Measurements from ENCODE around the gene GLOD4.
"Not testable (repeated sequence)": the region's sequence is repeated elsewhere in the genome, so short reads cannot be mapped to it uniquely, and the experiment has no call there.

GLOD4 gene

DNA sequence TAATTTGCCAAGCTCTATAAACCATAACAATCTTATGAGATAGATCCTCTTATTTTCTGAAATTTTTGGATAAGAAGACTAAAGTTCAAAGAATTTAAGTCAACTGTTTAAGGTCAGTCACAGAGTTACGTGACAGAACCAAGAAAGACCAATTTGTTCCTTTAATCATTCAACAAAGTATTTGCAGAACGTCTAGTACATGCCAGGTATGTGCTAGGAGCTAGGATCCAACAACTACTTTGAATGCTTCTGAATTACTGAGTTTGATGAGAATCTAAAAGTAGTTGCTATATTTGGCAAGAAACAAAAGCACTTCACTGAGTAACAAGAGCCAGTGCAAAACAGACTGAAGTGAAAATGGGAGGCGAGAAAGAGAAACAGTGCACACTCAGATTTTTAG lies 15.0 kb downstream of the GLOD4 start:
- no peak for DNase-seq

DNA sequence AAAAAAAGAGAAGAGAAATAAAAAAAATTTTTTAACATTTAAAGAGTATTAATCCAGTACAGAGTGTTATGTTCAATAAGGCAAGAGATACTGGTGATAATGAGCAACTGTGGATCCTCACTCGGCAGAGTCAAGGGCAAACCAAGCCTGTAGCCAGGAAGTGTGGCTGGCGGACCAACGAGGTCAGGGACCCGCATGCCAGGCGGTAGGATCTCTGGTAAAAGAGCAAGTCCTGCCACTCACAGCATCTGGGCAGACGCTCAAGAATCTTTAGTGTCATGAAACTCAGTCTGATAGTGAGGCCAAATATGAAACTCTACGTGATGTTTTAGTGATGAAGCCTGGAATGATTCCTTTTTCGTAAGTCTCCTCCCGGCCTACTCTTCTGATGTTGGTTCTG lies 21.7 kb downstream of the GLOD4 start:
- DNase-seq: no peak

DNA sequence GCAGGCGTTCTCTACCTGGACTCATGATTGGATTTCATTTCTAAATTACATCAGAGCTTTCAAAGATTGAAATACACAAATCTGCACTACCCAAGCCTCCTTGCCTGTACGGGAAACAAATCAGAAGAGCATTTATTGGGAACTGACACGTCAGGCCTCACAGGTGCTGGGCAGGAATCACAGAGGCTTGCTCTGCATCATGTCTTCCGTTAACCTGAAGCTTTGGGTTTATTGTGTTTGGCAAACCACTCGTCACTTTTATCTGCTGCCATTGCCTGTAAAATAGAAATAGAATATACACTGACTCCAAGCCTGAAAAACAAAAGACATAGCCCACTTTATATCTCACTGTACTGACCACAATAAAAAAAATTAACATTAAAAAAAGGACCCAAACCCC lies 22.1 kb downstream of the GLOD4 start:
- DNase-seq: no peak

DNA sequence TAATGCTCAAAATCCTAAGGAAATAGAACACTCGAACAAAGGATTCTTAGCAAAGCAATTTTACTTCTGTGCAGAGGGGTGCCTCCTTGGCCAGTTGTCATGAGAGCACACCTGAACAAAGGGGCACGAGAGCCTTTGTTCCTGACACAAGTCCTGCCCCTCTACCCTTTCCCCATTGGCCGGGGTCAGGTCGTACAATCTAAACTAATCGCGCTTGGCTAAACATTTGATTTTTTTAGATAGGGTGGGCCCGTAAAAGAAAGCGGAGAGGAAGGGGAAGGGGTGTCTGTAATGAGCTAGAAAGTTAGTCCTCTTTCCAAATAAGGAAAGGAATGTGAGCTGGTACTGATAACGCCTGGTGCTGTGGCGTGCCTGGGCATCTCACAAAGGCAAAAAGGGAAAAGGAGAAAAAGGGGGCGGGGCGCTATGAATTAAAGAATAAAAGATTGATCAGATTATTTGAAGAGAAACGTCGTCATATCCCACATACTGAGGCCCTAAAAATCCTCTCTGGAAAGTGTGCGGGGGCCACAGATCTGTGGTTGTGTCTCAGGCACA lies 26.0 kb downstream of the GLOD4 start:
- DNase-seq: not testable (repeated sequence)

DNA sequence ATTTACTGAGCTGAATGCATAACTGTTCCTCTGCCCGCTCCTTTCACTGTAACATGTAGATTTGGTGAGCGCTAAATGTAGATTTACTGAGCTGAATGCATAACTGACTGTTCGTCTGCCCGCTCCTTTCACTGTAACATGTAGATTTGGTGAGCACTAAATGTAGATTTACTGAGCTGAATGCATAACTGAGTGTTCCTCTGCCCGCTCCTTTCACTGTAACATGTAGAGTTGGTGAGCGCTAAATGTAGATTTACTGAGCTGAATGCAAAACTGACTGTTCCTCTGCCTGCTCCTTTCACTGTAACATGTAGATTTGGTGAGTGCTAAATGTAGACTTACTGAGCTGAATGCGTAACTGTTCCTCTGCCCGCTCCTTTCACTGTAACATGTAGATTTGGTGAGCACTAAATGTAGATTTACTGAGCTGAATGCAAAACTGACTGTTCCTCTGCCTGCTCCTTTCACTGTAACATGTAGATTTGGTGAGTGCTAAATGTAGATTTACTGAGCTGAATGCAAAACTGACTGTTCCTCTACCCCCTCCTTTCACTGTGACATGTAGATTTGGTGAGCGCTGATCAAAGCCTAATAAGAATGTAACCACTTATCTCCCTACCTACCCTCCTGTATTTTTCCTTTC lies 26.6 kb downstream of the GLOD4 start:
- not testable (repeated sequence) for DNase-seq

DNA sequence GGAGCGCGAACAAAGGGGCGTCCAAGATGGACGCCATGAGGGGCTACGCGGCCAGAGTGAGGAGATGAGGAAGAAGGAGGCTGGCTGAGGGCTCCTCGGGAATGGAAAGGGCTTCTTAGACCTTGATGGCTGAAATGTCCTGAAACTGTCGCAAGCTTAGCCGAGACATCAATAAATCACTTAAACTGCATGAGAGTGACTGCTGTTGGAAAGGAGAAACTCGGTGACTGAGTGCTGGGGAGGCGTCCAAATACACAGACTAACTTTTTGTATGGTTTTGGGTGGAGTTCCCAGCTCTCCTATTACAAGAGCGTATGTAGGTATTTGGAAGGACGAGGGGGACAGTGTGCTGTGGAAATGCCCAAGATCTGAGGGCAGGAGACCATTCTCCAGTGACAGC lies 28.7 kb downstream of the GLOD4 start:
- DNase-seq: no peak

DNA sequence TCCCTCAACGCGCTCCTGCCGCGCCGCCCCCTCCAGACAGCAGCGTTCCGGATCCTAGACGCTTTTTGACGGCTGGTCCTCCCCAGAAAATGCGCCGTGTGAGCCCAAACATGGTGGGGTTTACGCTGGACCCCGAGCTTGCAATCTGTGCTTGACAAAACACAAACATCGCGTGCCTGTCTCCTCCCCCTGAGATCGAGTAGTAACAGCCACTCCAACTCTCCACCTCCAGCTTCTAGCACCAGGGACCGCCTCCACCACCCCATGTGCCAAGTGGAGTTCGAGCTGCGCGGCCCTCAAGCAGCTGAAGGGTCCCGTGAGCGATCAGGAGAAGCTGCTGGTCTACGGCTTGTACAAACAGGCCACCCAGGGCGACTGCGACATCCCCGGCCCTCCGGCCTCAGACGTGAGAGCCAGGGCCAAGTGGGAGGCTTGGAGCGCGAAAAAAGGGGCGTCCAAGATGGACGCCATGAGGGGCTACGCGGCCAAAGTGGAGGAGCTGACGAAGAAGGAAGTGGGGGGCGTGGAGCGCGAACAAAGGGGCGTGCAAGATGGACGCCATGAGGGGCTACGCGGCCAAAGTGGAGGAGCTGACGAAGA lies 29.4 kb downstream of the GLOD4 start:
- peak; percentile 16 to 58 for DNase-seq

DNA sequence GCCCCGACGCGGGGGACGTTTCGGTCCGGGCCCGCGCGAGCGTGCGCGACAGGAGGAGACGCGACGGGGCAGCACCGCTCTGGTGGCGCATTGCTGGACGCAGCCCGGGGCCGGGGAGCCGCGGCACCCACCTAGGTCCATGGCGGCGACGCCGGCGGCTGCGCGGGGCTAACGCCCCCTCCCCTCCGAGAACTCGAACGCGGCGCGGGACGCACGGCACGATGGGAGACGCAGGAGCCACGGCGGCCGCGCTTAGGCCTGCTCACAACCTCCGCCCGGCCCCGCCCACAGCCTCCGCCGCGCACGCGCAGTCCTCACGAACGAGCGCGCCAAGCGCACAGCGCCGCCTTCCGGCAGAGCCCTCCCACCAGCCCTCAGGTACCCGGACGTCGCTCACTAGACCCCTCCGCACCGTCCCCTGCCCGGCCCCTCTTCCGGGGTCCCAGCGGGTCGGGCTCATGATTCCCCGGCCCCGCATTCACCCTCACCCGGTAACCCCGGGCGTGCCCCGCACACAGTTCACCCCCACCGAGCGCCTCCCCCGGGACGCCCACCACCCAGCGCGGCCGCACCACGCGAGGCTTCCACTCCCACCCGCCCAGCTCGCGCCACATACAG lies 30.0 kb downstream of the GLOD4 start, which contains the start of gene GEMIN4:
Gene GEMIN4 (minus strand): TSS at position 263 of the 618 bp plus-strand sequence. CDS start 122 bp downstream, at position 141.
- peak; percentile 92 to 94 for DNase-seq

DNA sequence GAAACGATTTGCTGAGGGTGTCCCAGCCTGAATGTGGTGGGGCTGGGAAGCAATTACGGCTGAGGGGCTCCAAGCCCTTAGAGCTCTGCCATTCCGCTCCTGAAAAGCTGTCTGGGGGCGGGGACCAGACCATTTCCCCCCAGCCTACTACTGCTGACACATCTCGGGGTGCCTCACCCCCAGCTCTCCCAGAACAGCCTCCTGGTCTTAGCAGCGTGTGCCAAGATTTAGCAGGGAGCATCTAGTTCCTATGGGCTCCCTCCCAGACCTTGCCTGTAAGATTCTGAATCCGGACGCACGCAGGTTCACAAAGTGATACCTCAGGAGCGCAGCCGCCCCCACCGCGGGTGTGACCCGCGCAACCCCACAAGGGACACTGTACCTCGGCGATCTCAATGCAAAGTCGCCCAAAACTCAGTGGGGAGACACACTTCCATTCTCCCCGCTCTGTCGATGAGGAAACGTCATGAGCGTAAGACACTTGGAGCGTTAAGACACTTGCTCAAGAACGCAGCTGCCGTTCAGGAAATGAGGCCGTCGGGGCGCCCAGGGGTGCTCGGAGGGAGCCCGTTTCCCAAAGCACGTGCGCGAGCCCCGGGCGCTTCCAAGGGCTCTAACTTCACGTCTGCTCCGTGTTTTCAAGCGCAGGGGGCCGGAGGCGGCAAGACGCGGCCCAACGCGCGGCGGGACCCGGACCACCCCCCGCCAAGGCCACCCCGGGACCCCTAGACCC lies 30.6 kb downstream of the GLOD4 start:
- DNase-seq: peak; percentile 17 to 26

DNA sequence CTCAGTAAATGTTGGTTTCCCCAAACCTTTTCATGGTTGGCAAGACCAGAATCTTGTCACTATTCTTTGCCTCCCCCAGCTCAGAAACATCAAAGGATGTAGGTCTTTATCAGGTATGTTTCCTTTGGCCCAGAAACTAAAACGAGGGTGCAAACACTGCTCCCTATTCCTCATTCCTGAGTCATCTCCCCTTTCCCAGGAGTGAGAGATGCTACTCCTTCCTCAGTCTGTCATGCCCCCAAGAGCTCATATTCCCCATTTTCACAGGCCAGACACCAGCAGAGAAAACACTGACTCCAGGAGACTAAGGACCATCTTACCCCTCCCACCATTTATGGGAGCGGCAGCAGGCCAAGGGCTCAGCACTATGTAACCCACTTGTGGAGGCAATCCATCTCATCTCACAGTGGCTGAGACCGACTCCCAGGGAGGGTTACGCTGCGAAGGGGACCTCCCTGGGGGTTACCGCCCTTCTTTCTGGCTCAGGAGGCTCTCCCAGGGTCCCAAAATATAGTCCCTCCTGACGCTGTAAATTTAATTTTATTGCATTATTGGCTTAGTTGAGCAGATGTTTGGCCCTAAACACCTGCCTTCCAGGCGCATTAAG lies 31.5 kb downstream of the GLOD4 start:
- DNase-seq: peak in 1 of 2 experiments; percentile 5

DNA sequence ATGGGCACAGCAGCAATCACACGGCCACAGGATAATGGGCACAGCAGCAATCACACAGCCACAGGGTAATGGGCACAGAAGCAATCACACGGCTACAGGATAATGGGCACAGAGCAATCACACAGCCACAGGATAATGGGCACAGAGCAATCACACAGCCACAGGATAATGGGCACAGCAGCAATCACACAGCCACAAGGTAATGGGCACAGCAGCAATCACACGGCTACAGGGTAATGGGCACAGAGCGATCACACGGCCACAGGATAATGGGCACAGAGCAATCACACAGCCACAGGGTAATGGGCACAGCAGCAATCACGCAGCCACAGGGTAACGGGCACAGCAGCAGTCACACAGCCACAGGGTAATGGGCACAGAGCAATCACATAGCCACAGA lies 32.7 kb downstream of the GLOD4 start:
- not testable (repeated sequence) for DNase-seq

DNA sequence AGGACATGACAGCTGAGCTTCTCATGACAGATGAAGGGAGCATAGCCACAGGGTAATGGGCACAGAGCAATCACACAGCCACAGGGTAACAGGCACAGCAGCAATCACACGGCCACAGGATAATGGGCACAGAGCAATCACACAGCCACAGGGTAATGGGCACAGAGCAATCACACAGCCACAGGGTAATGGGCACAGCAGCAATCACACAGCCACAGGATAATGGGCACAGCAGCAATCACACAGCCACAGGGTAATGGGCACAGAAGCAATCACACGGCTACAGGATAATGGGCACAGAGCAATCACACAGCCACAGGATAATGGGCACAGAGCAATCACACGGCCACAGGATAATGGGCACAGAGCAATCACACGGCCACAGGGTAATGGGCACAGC lies 33.5 kb downstream of the GLOD4 start:
- DNase-seq: not testable (repeated sequence)

DNA sequence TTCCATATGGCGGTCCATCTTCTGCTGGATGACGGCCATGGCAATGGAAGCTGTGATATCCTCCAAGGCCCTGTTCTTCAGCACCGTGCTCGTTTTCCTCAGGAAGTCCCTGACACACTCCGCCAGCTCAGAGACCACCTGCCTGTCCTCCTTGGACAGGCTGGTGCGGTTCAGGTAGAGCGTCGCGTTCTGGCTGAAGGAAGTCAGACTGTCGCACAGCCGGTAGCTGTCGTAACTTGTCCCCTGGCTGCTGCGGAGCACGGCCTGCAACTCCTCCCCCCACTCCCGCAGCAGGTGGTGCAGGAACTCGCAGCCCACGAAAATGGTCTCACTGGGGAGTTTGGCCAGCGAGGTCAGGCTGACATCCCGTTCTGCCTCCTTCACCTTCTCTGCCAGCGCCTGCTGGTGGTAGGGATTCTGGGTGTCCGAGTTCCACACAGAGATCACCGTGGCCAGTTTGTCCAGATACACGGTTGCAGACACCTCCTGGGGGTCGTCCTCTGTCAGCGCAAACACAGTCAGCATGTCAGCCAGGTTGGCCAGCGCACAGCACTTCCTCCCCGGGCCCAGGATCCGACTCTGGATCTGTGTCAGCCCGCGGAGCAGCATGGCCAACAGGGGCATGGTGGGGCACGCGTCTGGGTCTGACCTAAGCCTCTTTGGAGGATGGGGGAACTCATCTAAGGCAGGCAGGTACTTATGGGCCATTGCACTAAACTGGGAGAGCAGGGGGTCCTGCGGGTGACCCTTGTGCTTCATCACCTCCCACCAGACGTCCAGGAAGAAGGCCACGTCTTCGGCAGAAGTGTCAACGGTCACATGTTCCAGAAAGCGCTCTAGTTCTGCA lies 35.1 kb downstream of the GLOD4 start:
- DNase-seq: no peak

DNA sequence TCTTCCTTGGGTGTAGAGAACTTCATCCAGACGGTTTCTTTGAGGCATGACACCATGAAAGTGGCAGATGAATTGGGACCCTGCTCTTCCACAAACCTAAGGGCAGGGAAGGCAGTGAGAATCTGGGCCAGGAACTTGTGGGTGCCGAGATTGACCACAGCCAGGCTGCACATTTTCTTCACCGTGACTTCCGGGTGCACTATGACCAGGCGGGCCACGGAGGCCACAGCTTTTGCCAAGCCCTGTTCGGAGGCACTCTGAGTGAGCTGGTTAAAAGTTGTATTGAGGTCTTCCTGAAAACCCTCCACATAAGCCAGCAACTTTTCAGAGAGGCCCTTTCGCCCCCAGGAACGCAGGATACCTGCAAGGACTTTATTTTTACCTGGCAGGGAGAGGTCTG lies 35.9 kb downstream of the GLOD4 start:
- no peak for DNase-seq

DNA sequence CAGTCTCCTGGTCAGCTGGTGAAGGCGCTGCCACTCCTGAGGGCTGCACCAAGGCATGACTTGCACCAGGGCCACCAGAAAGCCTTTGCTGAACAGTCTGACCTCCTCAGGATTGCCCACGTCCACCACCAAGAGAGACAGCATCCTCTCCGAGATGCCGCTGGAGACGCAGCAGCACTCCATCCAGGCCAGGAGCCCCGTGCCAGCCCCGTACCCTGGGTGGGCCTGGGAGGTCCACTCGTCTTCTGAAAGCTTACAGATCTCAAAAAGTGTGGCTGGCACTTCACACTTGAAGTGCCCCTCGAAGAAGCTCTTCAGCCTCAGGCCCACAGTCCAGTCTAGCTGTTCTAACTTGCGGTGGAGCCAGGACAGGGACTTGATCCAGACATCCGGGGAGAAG lies 36.7 kb downstream of the GLOD4 start:
- DNase-seq: no peak

DNA sequence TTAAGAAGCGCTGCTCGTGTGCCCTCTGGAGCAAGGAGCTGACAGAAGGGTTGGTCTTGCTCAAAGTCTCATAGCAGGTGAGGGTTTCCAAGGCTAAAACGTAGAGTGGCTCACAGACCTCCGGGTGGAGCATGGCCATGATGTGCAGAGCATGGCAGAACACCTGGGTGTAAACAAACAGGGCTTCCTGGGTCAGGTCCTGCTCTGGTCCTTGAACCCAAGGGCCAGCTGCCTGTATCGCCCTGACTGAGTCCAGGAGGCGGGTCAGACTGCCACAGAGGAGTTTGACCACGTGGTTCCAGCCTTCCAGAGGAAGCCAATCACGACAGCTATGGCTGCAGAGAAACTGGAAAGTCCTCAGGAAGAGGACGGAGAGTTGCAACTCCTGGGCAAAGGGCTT lies 37.1 kb downstream of the GLOD4 start:
- no peak for DNase-seq

DNA sequence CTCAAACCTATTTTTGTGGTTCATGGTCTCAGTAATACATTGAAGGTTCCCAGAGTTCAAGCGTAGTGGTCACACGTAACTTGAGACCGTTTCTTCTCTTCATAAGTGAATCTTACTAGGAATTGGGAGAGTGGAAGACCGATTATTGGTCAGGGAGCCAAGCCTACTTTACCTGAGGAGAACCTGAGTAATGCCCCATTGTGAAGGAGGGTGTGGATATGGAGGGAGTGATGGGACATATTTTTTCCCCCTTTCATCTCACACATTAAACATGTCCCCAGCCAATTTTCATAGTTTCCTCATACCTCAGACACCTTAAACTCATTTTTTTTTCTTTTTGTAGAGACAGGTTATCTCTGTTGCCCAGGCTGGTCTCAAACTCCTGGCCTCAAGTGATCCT lies 38.9 kb downstream of the GLOD4 start:
- no peak for DNase-seq

DNA sequence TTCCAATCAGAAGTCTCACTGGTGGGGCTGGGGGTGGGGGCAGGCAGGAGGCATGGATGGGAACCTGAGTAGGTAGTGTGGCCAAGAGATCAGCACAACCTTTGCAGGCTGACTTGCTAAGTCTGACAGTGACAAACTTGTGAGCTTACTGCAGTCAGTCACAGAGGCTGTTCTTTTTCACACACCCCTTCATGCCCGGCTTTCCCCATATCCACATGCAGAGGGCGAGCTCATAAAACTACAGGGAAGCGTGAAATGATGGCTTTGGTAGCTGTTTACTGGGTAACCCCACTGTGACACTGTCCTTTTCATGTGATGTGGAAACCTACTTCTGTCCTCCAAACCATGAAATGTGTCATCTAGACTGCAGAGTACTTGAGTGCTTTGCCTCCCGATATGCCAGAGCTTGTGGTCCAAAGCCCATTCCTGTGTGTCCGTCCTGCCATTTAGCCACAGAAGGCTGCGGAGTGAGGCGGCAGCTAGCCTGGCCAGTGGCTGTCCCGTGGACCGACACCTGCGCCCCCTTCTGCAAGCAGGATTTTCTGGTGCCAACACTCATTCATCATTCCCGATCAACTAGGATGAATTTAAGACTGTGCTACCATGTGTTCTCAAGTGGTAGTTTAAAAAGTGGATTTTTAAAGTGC lies 39.8 kb downstream of the GLOD4 start:
- no peak for DNase-seq

DNA sequence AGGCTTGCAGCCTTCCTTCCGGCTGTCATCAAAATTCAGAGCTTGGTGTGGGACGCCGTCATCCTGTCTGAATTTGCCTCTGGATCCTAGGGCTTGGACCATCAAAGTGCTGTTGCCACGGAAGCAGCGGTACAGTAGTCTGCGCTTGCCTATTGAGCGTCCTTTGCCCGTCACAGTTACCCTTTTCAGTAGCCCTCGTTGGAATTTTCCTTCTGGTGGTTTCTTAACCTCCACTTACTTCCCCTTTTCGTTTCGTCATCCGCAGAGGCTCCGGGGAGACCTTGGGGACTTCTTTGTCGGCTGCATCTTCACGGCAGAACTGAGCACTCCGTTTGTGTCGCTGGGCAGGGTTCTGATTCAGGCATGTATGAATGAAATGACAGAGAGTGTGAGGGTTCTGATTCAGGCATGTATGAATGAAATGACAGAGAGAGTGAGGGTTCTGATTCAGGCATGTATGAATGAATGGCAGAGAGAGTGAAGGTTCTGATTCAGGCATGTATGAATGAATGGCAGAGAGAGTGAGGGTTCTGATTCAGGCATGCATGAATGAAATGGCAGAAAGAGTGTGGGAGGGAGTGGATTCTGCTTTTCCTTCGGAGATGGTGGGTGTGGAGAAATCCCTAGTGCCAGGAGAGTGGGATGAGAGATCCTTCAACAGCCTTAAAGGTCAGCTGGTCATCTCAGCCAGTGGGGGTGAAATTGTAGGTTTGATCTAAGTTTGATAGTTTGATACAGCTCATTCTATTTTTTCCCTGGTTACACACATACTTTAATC lies 41.7 kb downstream of the GLOD4 start:
- DNase-seq: no peak

DNA sequence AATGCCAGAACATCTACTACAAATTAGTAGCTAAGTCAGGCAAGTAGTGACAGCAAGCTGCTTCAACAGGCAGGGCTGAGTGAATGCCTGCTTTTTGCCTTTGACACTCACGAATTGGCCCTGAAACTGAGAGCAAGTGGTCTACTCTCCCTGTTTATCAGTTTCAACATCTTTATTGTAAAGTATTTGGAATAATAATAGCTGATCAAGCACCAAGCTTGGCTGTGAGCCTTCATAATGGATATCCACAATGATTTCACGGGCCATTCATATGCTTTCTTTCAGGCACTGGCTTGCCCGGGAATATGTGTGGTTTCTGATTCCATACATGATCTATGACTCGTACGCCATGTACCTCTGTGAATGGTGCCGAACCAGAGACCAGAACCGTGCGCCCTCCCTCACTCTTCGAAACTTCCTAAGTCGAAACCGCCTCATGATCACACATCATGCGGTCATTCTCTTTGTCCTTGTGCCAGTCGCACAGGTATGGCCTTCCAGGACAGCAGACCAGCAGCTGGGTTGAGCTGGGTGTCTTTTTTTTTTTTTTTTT lies 44.4 kb downstream of the GLOD4 start:
- no peak for DNase-seq
